Measurements from ENCODE around the gene SHC1.
A peak's percentile ranks its signal among the peaks of the same experiment; 100 is the strongest.

SHC1 gene

GRCh38 chr1:154937085-154937987, 33.2 kb downstream of the SHC1 start:
- peak; percentile 82 for DNase-seq (ENCODE audit: low read depth)

- DNase-seq (ENCODE audit: low read depth): peak; percentile 93
These were observed 33.9 kb downstream of the SHC1 start, which contains the start of gene PMVK for GRCh38 chr1:154936555-154937084. Gene PMVK, minus strand, starts transcription at chr1:154936719. Its CDS starts 34 bp downstream, at chr1:154936685.

GRCh38 chr1:154935749-154936554, 34.6 kb downstream of the SHC1 start:
- no peak for DNase-seq (ENCODE audit: low read depth)

DNA sequence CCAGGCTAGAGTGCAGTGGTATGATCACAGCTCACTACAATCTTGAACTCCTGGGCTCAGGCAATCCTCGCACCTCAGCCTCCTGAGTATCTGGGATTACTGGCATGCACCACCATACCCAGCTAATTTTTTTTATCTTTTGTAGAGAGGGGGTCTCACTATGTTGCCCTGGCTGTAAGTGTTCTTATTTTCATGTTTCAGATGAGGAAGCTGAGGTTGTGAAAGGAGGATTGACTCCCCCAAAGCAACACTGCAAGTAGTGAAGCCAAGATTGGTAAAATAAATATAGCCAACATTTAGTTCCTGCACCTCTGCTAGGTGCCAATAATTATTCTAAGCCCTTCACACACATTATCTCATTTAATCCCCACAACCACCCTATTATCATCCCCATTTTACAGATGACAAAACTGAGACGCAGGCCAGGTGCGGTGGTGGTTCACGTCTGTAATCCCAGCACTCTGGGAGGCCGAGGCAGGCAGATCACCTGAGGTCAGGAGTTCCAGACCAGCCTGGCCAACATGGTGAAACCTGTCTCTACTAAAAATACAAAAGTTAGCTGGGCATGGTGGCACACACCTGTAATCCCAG, 36.1 kb downstream of the SHC1 start:
- DNase-seq (ENCODE audit: low read depth): no peak

DNA sequence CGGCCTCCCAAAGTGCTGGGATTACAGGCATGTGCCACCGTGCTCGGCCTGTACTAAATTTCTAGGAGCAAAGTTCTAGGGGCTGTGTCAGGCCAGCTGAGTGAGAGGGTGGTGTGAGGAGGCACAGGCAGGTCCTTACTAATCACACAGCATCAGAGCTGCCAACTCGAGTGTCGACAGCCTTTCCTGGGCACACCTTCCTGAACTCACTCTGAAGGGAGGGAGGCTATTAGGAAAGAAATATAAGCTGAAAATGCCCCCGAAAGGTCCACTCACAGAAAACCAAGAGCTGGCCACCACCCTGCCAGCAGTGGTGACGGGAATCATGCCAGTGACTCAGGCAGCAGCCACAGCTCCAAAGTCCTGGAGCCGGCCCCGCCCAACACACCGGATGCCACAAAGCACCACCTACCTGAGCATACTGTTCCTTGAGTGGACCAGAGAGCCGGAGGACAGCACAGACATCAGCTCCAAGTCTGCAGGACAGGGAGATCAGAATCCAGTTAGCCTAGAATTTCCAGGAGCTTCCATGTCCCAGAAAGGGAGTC, 38.5 kb downstream of the SHC1 start:
- DNase-seq (ENCODE audit: low read depth): no peak

DNA sequence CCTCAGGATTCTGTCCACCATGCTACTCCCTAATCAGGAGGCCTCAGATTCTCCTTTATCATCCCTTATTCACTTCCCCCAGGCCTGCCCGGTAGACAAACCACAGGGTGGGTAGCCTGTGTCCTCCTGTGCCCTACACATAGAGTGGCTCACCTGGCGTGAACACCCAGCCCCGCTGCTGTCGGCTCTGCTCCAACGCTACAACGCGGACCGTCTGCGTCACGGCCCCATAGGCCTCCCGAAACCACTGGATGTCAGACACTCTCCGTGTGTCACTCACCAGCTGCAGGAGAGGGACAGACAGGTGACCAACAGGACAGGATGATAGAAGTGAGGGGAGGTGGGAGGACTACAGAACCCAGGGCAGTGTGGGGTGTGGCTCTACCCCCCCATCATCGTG, 44.3 kb downstream of the SHC1 start:
- DNase-seq (ENCODE audit: low read depth): no peak

GRCh38 chr1:154925335-154926170, 45.0 kb downstream of the SHC1 start:
- no peak for DNase-seq (ENCODE audit: low read depth)

GRCh38 chr1:154923695-154924094, 46.9 kb downstream of the SHC1 start:
- no peak for DNase-seq (ENCODE audit: low read depth)

DNA sequence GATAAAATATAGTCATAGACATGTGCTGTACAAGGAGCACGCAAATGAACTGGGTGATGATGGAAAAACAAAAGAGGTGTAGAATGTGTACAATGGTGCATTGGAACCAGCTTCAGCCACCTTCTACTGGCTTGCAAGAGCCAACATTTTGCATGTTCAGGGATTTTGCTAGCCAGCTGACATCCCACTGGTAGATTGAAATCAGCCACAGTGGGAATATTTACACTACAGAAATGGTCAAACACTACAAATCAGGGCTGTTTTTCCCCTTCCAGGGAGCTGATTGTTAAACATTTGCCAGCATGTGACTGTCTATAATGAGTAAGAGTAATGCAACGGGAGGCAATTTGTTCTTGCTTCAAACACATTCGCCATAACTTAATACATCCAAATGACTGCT, 57.3 kb downstream of the SHC1 start:
- no peak for DNase-seq (ENCODE audit: low read depth)

GRCh38 chr1:154912755-154913154, 57.8 kb downstream of the SHC1 start:
- no peak for DNase-seq (ENCODE audit: low read depth)
